Suprapubic skin (tissue), 4 donors: ENCODE results near the gene CNRIP1. TPM values are rescaled to one million over a fixed set of nuclear protein-coding genes. Genes with fewer than 3 reads are reported as not detected.

Experiments
- DNase-seq, 2 donors: peaks; one replicate each; pipeline ENCODE4 v3.0.0-alpha.2; 2019; ENCODE audit warnings: low spot score in 2 of 2
- H3K27ac ChIP-seq: fragments of 200-600 bp; sonication (generic); one replicate; pipeline ENCODE4 v1.5.1; 2019
- H3K27me3 ChIP-seq: fragments of 200-600 bp; sonication (generic); one replicate; pipeline ENCODE4 v1.5.1; 2019
- H3K36me3 ChIP-seq: fragments of 200-600 bp; sonication (generic); one replicate; pipeline ENCODE4 v1.5.1; 2019
- H3K4me1 ChIP-seq: fragments of 200-600 bp; sonication (generic); one replicate; pipeline ENCODE4 v1.5.1; 2019
- H3K4me3 ChIP-seq: fragments of 200-600 bp; sonication (generic); one replicate; pipeline ENCODE4 v1.5.1; 2019; ENCODE audit warnings: mild to moderate bottlenecking
- H3K9me3 ChIP-seq: fragments of 200-600 bp; sonication (generic); one replicate; pipeline ENCODE4 v1.5.1; 2019
- CTCF ChIP-seq, 2 donors: fragments of 200-600 bp in 1 of 2; fragments of 450-650 bp in 1 of 2; sonication (generic) in 1 of 2; IDR thresholded peaks; one replicate each; pipeline ENCODE4 v1.5.1; 2016 to 2019; ENCODE audit warnings: antibody characterized with exemption in 2 of 2, mild to moderate bottlenecking in 1 of 2, moderate library complexity in 1 of 2
- EP300 ChIP-seq: sonication (generic); formaldehyde crosslinking; IDR thresholded peaks from one replicate; pipeline ENCODE4 v1.6.1; 2017; ENCODE audit warnings: antibody characterized with exemption
- POLR2A ChIP-seq, 2 donors: fragments of 450-650 bp; IDR thresholded peaks; one replicate each; pipeline ENCODE4 v1.6.1; 2017; ENCODE audit warnings: antibody characterized with exemption in 2 of 2, mild to moderate bottlenecking in 2 of 2, moderate library complexity in 2 of 2
- POLR2AphosphoS5 ChIP-seq, 3 donors: sonication (generic); formaldehyde crosslinking; IDR thresholded peaks; one replicate each; pipeline ENCODE4 v1.6.1; 2017; ENCODE audit warnings: antibody characterized with exemption in 3 of 3
- WGBS: methylation state at CpG from one replicate; pipeline ENCODE4 v1.1.5; 2018; 5-methylcytosine and 5-hydroxymethylcytosine counted together
- total RNA-seq, 4 donors: library from RNA; depleted of rRNA; stranded (reverse); fragments of >200 nt; gene quantifications; one replicate each; pipeline ENCODE4 v1.1.0, GENCODE V29; 2016

The CNRIP1 gene
- total RNA-seq, 4 donors from 2014 or later, result 3.4 to 13.5 (median 6.6) TPM

GRCh38 chr2:68340226-68341061, 20.7 kb upstream of the CNRIP1 start:
- no peak for TF ChIP-seq POLR2A (IDR thresholded peaks at IDR 0.05)
- TF ChIP-seq CTCF (IDR thresholded peaks at IDR 0.05), result no peak
- TF ChIP-seq POLR2AphosphoS5 (IDR thresholded peaks at IDR 0.05), result no peak
- no peak for TF ChIP-seq EP300
- 53% methylated on average over 5 of the region's 5 CpGs for WGBS
- DNase-seq, result no peak

GRCh38 chr2:68336192-68336591, 16.4 kb upstream of the CNRIP1 start:
- WGBS, result 46% methylated on average over 1 of the region's 1 CpG
- no peak overlapping the region for H3K4me3 ChIP-seq
- TF ChIP-seq CTCF (IDR thresholded peaks at IDR 0.05), result no peak
- H3K9me3 ChIP-seq, result no peaks in the 10 kb centered on the region
- peaks cover 5% of the 10 kb centered on the region for H3K27me3 ChIP-seq
- H3K27ac ChIP-seq, result no peak overlapping the region
- no peak for DNase-seq
- H3K4me1 ChIP-seq, result no peaks in the 10 kb centered on the region
- H3K36me3 ChIP-seq, result no peaks in the 10 kb centered on the region

More at GRCh38 chr2:68340226-68341061, 20.7 kb upstream of the CNRIP1 start:
- no peaks in the 10 kb centered on the region for H3K4me1 ChIP-seq
- peaks cover 13% of the 10 kb centered on the region for H3K27me3 ChIP-seq
- H3K27ac ChIP-seq, result no peak overlapping the region
- H3K4me3 ChIP-seq, result no peak overlapping the region
- no peaks in the 10 kb centered on the region for H3K9me3 ChIP-seq
- H3K36me3 ChIP-seq, result no peaks in the 10 kb centered on the region

- Histone ChIP-seq H3K36me3 (no peaks in the 10 kb centered on the region), H3K4me3 (no peak overlapping the region), H3K9me3 (no peaks in the 10 kb centered on the region), H3K4me1 (no peaks in the 10 kb centered on the region), H3K27me3 (peaks cover 11% of the 10 kb centered on the region), H3K27ac (no peak overlapping the region)
- no peak for DNase-seq
- no peak for TF ChIP-seq EP300
- no peak for TF ChIP-seq POLR2A (IDR thresholded peaks at IDR 0.05)
- no peak for TF ChIP-seq CTCF (IDR thresholded peaks at IDR 0.05)
- TF ChIP-seq POLR2AphosphoS5 (IDR thresholded peaks at IDR 0.05), result no peak
- WGBS, result 76% methylated on average over 3 of the region's 3 CpGs
These were observed 14.2 kb upstream of the CNRIP1 start for GRCh38 chr2:68333931-68334330.

- WGBS, result 82% methylated on average over 8 of the region's 8 CpGs
- no peaks in the 10 kb centered on the region for H3K4me1 ChIP-seq
- no peak for TF ChIP-seq POLR2AphosphoS5 (IDR thresholded peaks at IDR 0.05)
- TF ChIP-seq EP300, result no peak
- no peak for TF ChIP-seq CTCF (IDR thresholded peaks at IDR 0.05)
- no peak for TF ChIP-seq POLR2A (IDR thresholded peaks at IDR 0.05)
These were observed 13.3 kb upstream of the CNRIP1 start for GRCh38 chr2:68333009-68333408.

GRCh38 chr2:68330691-68331090, 10.9 kb upstream of the CNRIP1 start:
- no peaks in the 10 kb centered on the region for H3K9me3 ChIP-seq
- no peak for TF ChIP-seq CTCF (IDR thresholded peaks at IDR 0.05)
- TF ChIP-seq EP300, result no peak
- TF ChIP-seq POLR2AphosphoS5 (IDR thresholded peaks at IDR 0.05), result no peak
- TF ChIP-seq POLR2A (IDR thresholded peaks at IDR 0.05), result no peak
- 61% methylated on average over 2 of the region's 2 CpGs for WGBS
- no peak overlapping the region for H3K4me3 ChIP-seq
- H3K27me3 ChIP-seq, result peaks cover 16% of the 10 kb centered on the region
- DNase-seq, result no peak
- no peaks in the 10 kb centered on the region for H3K36me3 ChIP-seq
- no peak overlapping the region for H3K27ac ChIP-seq
- H3K4me1 ChIP-seq, result no peaks in the 10 kb centered on the region

More at GRCh38 chr2:68333009-68333408, 13.3 kb upstream of the CNRIP1 start:
- no peak overlapping the region for H3K27ac ChIP-seq
- peaks cover 16% of the 10 kb centered on the region for H3K27me3 ChIP-seq
- H3K36me3 ChIP-seq, result no peaks in the 10 kb centered on the region
- no peak overlapping the region for H3K4me3 ChIP-seq
- no peak for DNase-seq
- no peaks in the 10 kb centered on the region for H3K9me3 ChIP-seq
